Putamen (tissue), 1 donor: ENCODE results near the gene CANT1.
"Not testable (repeated sequence)": the region's sequence is repeated elsewhere in the genome, so short reads cannot be mapped to it uniquely, and the experiment has no call there.

Experiments used
- DNase-seq: peaks from one replicate; pipeline ENCODE4 v3.0.0-alpha.2; 2016; ENCODE audit warnings: low spot score

CANT1 gene

GRCh38 chr17:78976907-78977680, 32.5 kb downstream of the CANT1 start:
- no peak for DNase-seq

GRCh38 chr17:78974635-78975591, 34.7 kb downstream of the CANT1 start:
- no peak for DNase-seq

- no peak for DNase-seq
Observed at GRCh38 chr17:78973792-78974520, 35.6 kb downstream of the CANT1 start.

GRCh38 chr17:78973196-78973595, 36.4 kb downstream of the CANT1 start:
- DNase-seq: no peak

GRCh38 chr17:78972507-78973105, 37.0 kb downstream of the CANT1 start:
- no peak for DNase-seq

- DNase-seq: no peak
Observed at GRCh38 chr17:78971756-78972506, 37.6 kb downstream of the CANT1 start.

GRCh38 chr17:78970834-78971755, 38.5 kb downstream of the CANT1 start:
- peak; percentile 61 for DNase-seq

- no peak for DNase-seq
Observed at GRCh38 chr17:78969865-78970264, 39.7 kb downstream of the CANT1 start.

- no peak for DNase-seq
Observed at GRCh38 chr17:78967782-78968362, 41.7 kb downstream of the CANT1 start.

- no peak for DNase-seq
Observed at GRCh38 chr17:78966910-78967600, 42.5 kb downstream of the CANT1 start.

- DNase-seq: no peak
Observed at GRCh38 chr17:78966123-78966813, 43.3 kb downstream of the CANT1 start.

GRCh38 chr17:78965491-78965924, 44.1 kb downstream of the CANT1 start:
- DNase-seq: no peak

- DNase-seq: no peak
Observed at GRCh38 chr17:78963378-78963777, 46.2 kb downstream of the CANT1 start.

GRCh38 chr17:78962984-78963348, 46.6 kb downstream of the CANT1 start:
- not testable (repeated sequence) for DNase-seq

GRCh38 chr17:78962345-78962983, 47.1 kb downstream of the CANT1 start:
- DNase-seq: no peak

GRCh38 chr17:78961571-78961970, 48.0 kb downstream of the CANT1 start:
- no peak for DNase-seq

GRCh38 chr17:78960928-78961327, 48.6 kb downstream of the CANT1 start:
- DNase-seq: no peak

- no peak for DNase-seq
Observed at GRCh38 chr17:78959803-78960202, 49.8 kb downstream of the CANT1 start.
